Superior temporal gyrus (tissue), 1 donor: ENCODE data around the gene MRPL53.
"Not testable (repeated sequence)": the region's sequence is repeated elsewhere in the genome, so short reads cannot be mapped to it uniquely, and the experiment has no call there.

Source experiments
- DNase-seq: peaks from one replicate; pipeline ENCODE4 v3.0.0-alpha.2; 2016; ENCODE audit errors: extremely low spot score

MRPL53 gene

GRCh38 chr2:74502720-74503505, 30.4 kb upstream of the MRPL53 start:
- no peak for DNase-seq

- DNase-seq = no peak
Measured at GRCh38 chr2:74502147-74502719, 29.8 kb upstream of the MRPL53 start.

GRCh38 chr2:74501335-74502071, 29.0 kb upstream of the MRPL53 start:
- DNase-seq = no peak

- no peak for DNase-seq
Measured at GRCh38 chr2:74500578-74500946, 28.1 kb upstream of the MRPL53 start.

GRCh38 chr2:74499940-74500577, 27.6 kb upstream of the MRPL53 start:
- DNase-seq = no peak

- no peak for DNase-seq
Measured at GRCh38 chr2:74499267-74499939, 26.9 kb upstream of the MRPL53 start, which contains the start of gene LBX2. LBX2 (minus strand) TSS chr2:74499603; CDS start chr2:74499537, 66 bp downstream.

GRCh38 chr2:74498500-74499266, 26.2 kb upstream of the MRPL53 start:
- DNase-seq = no peak

- no peak for DNase-seq
Measured at GRCh38 chr2:74497777-74498499, 25.5 kb upstream of the MRPL53 start.

GRCh38 chr2:74496997-74497776, 24.7 kb upstream of the MRPL53 start:
- DNase-seq = no peak

- no peak for DNase-seq
Measured at GRCh38 chr2:74495440-74495839, 23.0 kb upstream of the MRPL53 start.

- DNase-seq = no peak
Measured at GRCh38 chr2:74493546-74493945, 21.1 kb upstream of the MRPL53 start.

GRCh38 chr2:74491648-74492544, 19.4 kb upstream of the MRPL53 start:
- DNase-seq = no peak

GRCh38 chr2:74489906-74490305, 17.4 kb upstream of the MRPL53 start:
- DNase-seq = no peak

- no peak for DNase-seq
Measured at GRCh38 chr2:74488643-74489481, 16.4 kb upstream of the MRPL53 start.

GRCh38 chr2:74486141-74486540, 13.7 kb upstream of the MRPL53 start:
- DNase-seq = no peak

- DNase-seq = not testable (repeated sequence)
Measured at GRCh38 chr2:74483675-74484164, 11.2 kb upstream of the MRPL53 start.
